HepG2 (cell line): Measurements from ENCODE around the gene SPINK4. TPM values are rescaled to one million over a fixed set of nuclear protein-coding genes. Genes with fewer than 3 reads are reported as not detected.

Experiments
- ATAC-seq: fragments of 200-7000 bp; cut with Tn5 transposase; 3 replicates; pipeline ENCODE4 v1.9.1; 2020; ENCODE audit warnings: mild to moderate bottlenecking, moderate library complexity
- BruUV-seq: library from RNA; stranded (reverse); fragments of 400-500 nt; replicated peaks from 2 replicates; lab custom pipeline; 2021; lab: Mats Ljungman, UMichigan
- CTCF ChIA-PET: fragments of 300-600 bp; formaldehyde crosslinking; extraction: SDS; loops from one replicate; lab custom pipeline; 2021; ENCODE audit warnings: low total read pairs, inconsistent platforms, low intra/inter-chr PET ratio; lab: Yijun Ruan, JAX
- POLR2A ChIA-PET: fragments of 350-600 bp; sonication (Branson Sonifier 250); formaldehyde crosslinking; loops from one replicate; lab custom pipeline; 2020; ENCODE audit warnings: antibody characterized with exemption, inconsistent platforms; lab: Yijun Ruan, JAX
- DNase-seq: peaks from one replicate; pipeline ENCODE4 v3.0.0-alpha.2; 2015; ENCODE audit warnings: low spot score
- FAIRE-seq: peaks from 3 replicates; lab custom pipeline; 2011; peaks lifted over from hg19 to GRCh38; lab: Jason Lieb, UNC
- H2AFZ ChIP-seq: one replicate; pipeline ENCODE4 v1.6.1; 2011; ENCODE audit warnings: low read length, inconsistent platforms
- H3K27ac ChIP-seq: fragments of 300-600 bp; 3 replicates; pipeline ENCODE4 v1.8.0; 2011; ENCODE audit warnings: mixed run types, mild to moderate bottlenecking, mixed read lengths, low read length, inconsistent platforms; ENCODE audit not compliant: insufficient read depth; ENCODE audit errors: extremely low read length
- H3K27me3 ChIP-seq, 2 experiments: fragments of 200-600 bp in 1 of 2; 2 replicates in 1 of 2; 3 replicates in 1 of 2; pipeline versions ENCODE4 v1.6.0 to v1.8.0; 2011; ENCODE audit warnings: low read length in 2 of 2, mild to moderate bottlenecking in 2 of 2, moderate library complexity in 2 of 2, inconsistent platforms in 1 of 2; ENCODE audit not compliant: insufficient read depth in 2 of 2, control insufficient read depth in 1 of 2
- H3K36me3 ChIP-seq, 2 experiments: fragments of 200-600 bp in 1 of 2; replicated peaks in 1 of 2; 2 replicates in 1 of 2; 3 replicates in 1 of 2; pipeline versions ENCODE4 v1.5.1 to v1.8.0; 2011; ENCODE audit warnings: low read length in 2 of 2, inconsistent platforms in 1 of 2; ENCODE audit not compliant: insufficient read depth in 2 of 2, control insufficient read depth in 1 of 2
- H3K4me1 ChIP-seq: 2 replicates; pipeline ENCODE4 v1.5.1; 2012; ENCODE audit warnings: low read length, inconsistent platforms; ENCODE audit not compliant: insufficient read depth
- H3K4me2 ChIP-seq: 2 replicates; pipeline ENCODE4 v1.6.0; 2011; ENCODE audit warnings: low read depth, low read length, inconsistent platforms
- H3K4me3 ChIP-seq, 3 experiments: fragments of 200-600 bp in 1 of 3; sonication (generic), shearing (Covaris generic) in 1 of 3; replicated peaks in 1 of 3; 2 replicates each; pipeline ENCODE4 v1.5.1; 2011 to 2016; ENCODE audit warnings: low read length in 3 of 3, inconsistent platforms in 2 of 3, low read depth in 2 of 3, mild to moderate bottlenecking in 2 of 3, control low read depth in 1 of 3, mixed read lengths in 1 of 3; ENCODE audit not compliant: insufficient read depth in 1 of 3
- H3K79me2 ChIP-seq: one replicate; pipeline ENCODE4 v1.6.1; 2011; ENCODE audit warnings: low read length, inconsistent platforms; ENCODE audit not compliant: insufficient read depth
- H3K9ac ChIP-seq: 2 replicates; pipeline ENCODE4 v1.6.0; 2011; ENCODE audit warnings: mild to moderate bottlenecking, low read depth, low read length, inconsistent platforms; ENCODE audit not compliant: insufficient read depth
- H3K9me3 ChIP-seq: 2 replicates; pipeline ENCODE4 v1.5.1; 2012; ENCODE audit warnings: mild to moderate bottlenecking, low read length
- H4K20me1 ChIP-seq: 2 replicates; pipeline ENCODE4 v1.6.0; 2011; ENCODE audit warnings: inconsistent platforms, mild to moderate bottlenecking, low read length, moderate library complexity; ENCODE audit not compliant: insufficient read depth
- GLI4 ChIP-seq: sonication (generic); formaldehyde crosslinking; IDR thresholded peaks from 2 replicates; pipeline ENCODE4 v1.5.1; 2020; ENCODE audit warnings: missing genetic modification reagents, mild to moderate bottlenecking, moderate library complexity, borderline replicate concordance
- HDAC6 ChIP-seq: fragments of 200-600 bp; sonication (generic); IDR thresholded peaks from 2 replicates; pipeline ENCODE4 v1.7.0; 2017; ENCODE audit warnings: mild to moderate bottlenecking, antibody characterized with exemption, low read length, low read depth
- MATR3 ChIP-seq: sonication (generic); formaldehyde crosslinking; IDR thresholded peaks from 2 replicates; pipeline ENCODE4 v1.4.0; 2020; ENCODE audit warnings: missing genetic modification reagents
- MED13 ChIP-seq: sonication (generic); formaldehyde crosslinking; IDR thresholded peaks from 2 replicates; pipeline ENCODE4 v1.5.0; 2020; ENCODE audit warnings: missing genetic modification reagents
- POGZ ChIP-seq: sonication (generic); formaldehyde crosslinking; IDR thresholded peaks from 2 replicates; pipeline ENCODE4 v1.4.0; 2020; ENCODE audit warnings: mild to moderate bottlenecking, missing genetic modification reagents
- RBAK ChIP-seq: sonication (generic); formaldehyde crosslinking; IDR thresholded peaks from 2 replicates; pipeline ENCODE4 v1.5.1; 2020; ENCODE audit warnings: mild to moderate bottlenecking, missing genetic modification reagents
- REPIN1 ChIP-seq: sonication (generic); formaldehyde crosslinking; IDR thresholded peaks from 2 replicates; pipeline ENCODE4 v1.8.0; 2022; ENCODE audit warnings: missing genetic modification reagents, low read depth, mild to moderate bottlenecking, borderline replicate concordance
- SIN3A ChIP-seq: IDR thresholded peaks from 2 replicates; pipeline ENCODE4 v1.6.1; 2011; ENCODE audit warnings: low read depth, mild to moderate bottlenecking, control low read depth, low read length, borderline replicate concordance
- TRIM24 ChIP-seq: sonication (generic); formaldehyde crosslinking; IDR thresholded peaks from 2 replicates; pipeline ENCODE4 v1.8.0; 2022; ENCODE audit warnings: mild to moderate bottlenecking, missing genetic modification reagents
- ZNF672 ChIP-seq: sonication (generic); formaldehyde crosslinking; IDR thresholded peaks from 2 replicates; pipeline ENCODE4 v1.8.1; 2022; ENCODE audit warnings: missing genetic modification reagents
- ZNF766 ChIP-seq: sonication (generic); formaldehyde crosslinking; IDR thresholded peaks from 2 replicates; pipeline ENCODE4 v1.5.0; 2020; ENCODE audit warnings: missing genetic modification reagents, borderline replicate concordance
- WGBS: methylation state at CpG from one replicate; pipeline ENCODE4 v1.1.6; 2017; ENCODE audit warnings: low lambda C conversion rate; 5-methylcytosine and 5-hydroxymethylcytosine counted together
- in situ Hi-C: cut with HindIII; loops from 2 replicates; pipeline ENCODE4 v1.10.0; 2017; ENCODE audit warnings: low pct_unique_long_range_greater_than_20kb; ENCODE audit not compliant: extremely low pct_ligation_motif_present
- intact Hi-C: fragments of 100-400 bp; cut with micrococcal nuclease; formaldehyde crosslinking; loops from one replicate; pipeline ENCODE4 v1.10.0; 2022; ENCODE audit not compliant: unreplicated experiment
- polyA plus RNA-seq, 8 experiments: library from polyadenylated mRNA; depleted of rRNA in 3 of 8; stranded (reverse) in 7 of 8; unstranded in 1 of 8; fragments of >200 nt; fragmentation: Illumina TruSeq in 4 of 8; extraction: Trizol in 4 of 8; gene quantifications; 2 replicates each; pipeline versions ENCODE4 v1.2.1 to v1.2.3, GENCODE V29; 2011 to 2016; ENCODE audit warnings: low read depth in 4 of 8, missing spikeins in 1 of 8, mixed read lengths in 1 of 8; ENCODE audit not compliant: insufficient read depth in 1 of 8
- total RNA-seq, 5 experiments: library from RNA; depleted of rRNA; stranded (reverse); fragments of >200 nt; fragmentation: Illumina TruSeq; extraction: Trizol; gene quantifications; 2 replicates each; pipeline ENCODE4 v1.2.3, GENCODE V29; 2016; ENCODE audit warnings: low read depth in 1 of 5
- TF ChIP-seq, protein P1 (sequence below): sonication (generic); formaldehyde crosslinking; IDR thresholded peaks from 2 replicates; pipeline ENCODE4 v1.8.1; 2022; ENCODE audit warnings: low read depth, mild to moderate bottlenecking, missing genetic modification reagents
- TF ChIP-seq, protein P2 (sequence below): sonication (generic); formaldehyde crosslinking; IDR thresholded peaks from 2 replicates; pipeline ENCODE4 v1.5.0; 2020; ENCODE audit warnings: missing genetic modification reagents
- TF ChIP-seq, protein P3 (sequence below): sonication (generic); formaldehyde crosslinking; IDR thresholded peaks from 2 replicates; pipeline ENCODE4 v1.5.1; 2020; ENCODE audit warnings: mild to moderate bottlenecking, missing genetic modification reagents, moderate library complexity
- TF ChIP-seq, protein P4 (sequence below): sonication (generic); formaldehyde crosslinking; conservative IDR thresholded peaks from 2 replicates; pipeline ENCODE4 v1.8.1; 2023; ENCODE audit warnings: missing genetic modification reagents

The SPINK4 gene
- total and polyA plus RNA-seq, 2 of the 13 experiments (the other 11 are each of a cell fraction or from before 2014, with no cell fraction given) = 0.53 to 3.4 TPM

DNA sequence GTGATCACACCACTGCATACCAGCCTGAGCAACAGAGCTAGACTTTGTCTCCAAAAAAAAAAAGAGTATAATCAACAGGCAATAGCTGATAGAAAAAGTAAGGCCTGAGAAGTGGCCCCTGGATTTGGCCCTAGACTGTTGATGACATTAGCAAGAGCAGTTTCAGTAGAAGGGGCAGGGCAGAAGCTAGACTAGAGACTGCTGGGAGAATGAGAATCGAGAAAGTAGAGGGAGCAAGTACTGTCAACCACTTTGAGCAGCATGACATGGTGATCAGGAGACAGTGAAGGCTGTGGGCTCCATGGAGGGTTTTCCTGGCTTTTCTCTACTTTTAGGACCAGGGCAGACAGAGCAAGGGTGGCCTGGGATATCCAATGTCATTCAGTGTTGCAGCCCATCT, 37.9 kb upstream of the SPINK4 start:
- ATAC-seq (no peak), DNase-seq (no peak), FAIRE-seq (no peak)
- H3K27ac ChIP-seq = no peak overlapping the region
- H3K4me2 ChIP-seq = no peak overlapping the region
- H2AFZ ChIP-seq = no peak overlapping the region
- no peaks in the 10 kb centered on the region for H3K4me1 ChIP-seq
- POLR2A ChIA-PET = no interaction called here
- H3K36me3 ChIP-seq = no peaks in the 10 kb centered on the region
- no TSS peak for BruUV-seq
- H3K9ac ChIP-seq = no peak overlapping the region
- H4K20me1 ChIP-seq = no peaks in the 10 kb centered on the region
- no peaks in the 10 kb centered on the region for H3K79me2 ChIP-seq
- 7% methylated on average over 1 of the region's 1 CpG for WGBS
- no peaks in the 10 kb centered on the region for H3K9me3 ChIP-seq
- intact Hi-C loops (no loop called here), in situ Hi-C loops (no loop called here)
- no peak overlapping the region for H3K4me3 ChIP-seq
- H3K27me3 ChIP-seq = peaks cover 2 to 48% of the 10 kb centered on the region in 2 experiments; a peak in 4 of 5 replicates
- CTCF ChIA-PET = no interaction called here
- TF ChIP-seq ZNF766 (no peak), RBAK (CRISPR knock-in tag) (no peak), SIN3A (no peak), POGZ (no peak), HDAC6 (no peak), TRIM24 (CRISPR knock-in tag) (no peak), GLI4 (CRISPR knock-in tag) (no peak), REPIN1 (CRISPR knock-in tag) (no peak), MED13 (CRISPR knock-in tag) (no peak), ZNF672 (CRISPR knock-in tag) (no peak), MATR3 (CRISPR knock-in tag) (no peak)
- TF ChIP-seq, protein P1, sequence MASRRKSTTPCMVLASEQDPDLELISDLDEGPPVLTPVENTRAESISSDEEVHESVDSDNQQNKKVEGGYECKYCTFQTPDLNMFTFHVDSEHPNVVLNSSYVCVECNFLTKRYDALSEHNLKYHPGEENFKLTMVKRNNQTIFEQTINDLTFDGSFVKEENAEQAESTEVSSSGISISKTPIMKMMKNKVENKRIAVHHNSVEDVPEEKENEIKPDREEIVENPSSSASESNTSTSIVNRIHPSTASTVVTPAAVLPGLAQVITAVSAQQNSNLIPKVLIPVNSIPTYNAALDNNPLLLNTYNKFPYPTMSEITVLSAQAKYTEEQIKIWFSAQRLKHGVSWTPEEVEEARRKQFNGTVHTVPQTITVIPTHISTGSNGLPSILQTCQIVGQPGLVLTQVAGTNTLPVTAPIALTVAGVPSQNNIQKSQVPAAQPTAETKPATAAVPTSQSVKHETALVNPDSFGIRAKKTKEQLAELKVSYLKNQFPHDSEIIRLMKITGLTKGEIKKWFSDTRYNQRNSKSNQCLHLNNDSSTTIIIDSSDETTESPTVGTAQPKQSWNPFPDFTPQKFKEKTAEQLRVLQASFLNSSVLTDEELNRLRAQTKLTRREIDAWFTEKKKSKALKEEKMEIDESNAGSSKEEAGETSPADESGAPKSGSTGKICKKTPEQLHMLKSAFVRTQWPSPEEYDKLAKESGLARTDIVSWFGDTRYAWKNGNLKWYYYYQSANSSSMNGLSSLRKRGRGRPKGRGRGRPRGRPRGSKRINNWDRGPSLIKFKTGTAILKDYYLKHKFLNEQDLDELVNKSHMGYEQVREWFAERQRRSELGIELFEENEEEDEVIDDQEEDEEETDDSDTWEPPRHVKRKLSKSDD (CRISPR knock-in tag) = no peak
- TF ChIP-seq, protein P2, sequence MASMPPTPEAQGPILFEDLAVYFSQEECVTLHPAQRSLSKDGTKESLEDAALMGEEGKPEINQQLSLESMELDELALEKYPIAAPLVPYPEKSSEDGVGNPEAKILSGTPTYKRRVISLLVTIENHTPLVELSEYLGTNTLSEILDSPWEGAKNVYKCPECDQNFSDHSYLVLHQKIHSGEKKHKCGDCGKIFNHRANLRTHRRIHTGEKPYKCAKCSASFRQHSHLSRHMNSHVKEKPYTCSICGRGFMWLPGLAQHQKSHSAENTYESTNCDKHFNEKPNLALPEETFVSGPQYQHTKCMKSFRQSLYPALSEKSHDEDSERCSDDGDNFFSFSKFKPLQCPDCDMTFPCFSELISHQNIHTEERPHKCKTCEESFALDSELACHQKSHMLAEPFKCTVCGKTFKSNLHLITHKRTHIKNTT (CRISPR knock-in tag) = no peak
- TF ChIP-seq, protein P3, sequence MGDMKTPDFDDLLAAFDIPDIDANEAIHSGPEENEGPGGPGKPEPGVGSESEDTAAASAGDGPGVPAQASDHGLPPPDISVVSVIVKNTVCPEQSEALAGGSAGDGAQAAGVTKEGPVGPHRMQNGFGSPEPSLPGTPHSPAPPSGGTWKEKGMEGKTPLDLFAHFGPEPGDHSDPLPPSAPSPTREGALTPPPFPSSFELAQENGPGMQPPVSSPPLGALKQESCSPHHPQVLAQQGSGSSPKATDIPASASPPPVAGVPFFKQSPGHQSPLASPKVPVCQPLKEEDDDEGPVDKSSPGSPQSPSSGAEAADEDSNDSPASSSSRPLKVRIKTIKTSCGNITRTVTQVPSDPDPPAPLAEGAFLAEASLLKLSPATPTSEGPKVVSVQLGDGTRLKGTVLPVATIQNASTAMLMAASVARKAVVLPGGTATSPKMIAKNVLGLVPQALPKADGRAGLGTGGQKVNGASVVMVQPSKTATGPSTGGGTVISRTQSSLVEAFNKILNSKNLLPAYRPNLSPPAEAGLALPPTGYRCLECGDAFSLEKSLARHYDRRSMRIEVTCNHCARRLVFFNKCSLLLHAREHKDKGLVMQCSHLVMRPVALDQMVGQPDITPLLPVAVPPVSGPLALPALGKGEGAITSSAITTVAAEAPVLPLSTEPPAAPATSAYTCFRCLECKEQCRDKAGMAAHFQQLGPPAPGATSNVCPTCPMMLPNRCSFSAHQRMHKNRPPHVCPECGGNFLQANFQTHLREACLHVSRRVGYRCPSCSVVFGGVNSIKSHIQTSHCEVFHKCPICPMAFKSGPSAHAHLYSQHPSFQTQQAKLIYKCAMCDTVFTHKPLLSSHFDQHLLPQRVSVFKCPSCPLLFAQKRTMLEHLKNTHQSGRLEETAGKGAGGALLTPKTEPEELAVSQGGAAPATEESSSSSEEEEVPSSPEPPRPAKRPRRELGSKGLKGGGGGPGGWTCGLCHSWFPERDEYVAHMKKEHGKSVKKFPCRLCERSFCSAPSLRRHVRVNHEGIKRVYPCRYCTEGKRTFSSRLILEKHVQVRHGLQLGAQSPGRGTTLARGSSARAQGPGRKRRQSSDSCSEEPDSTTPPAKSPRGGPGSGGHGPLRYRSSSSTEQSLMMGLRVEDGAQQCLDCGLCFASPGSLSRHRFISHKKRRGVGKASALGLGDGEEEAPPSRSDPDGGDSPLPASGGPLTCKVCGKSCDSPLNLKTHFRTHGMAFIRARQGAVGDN (CRISPR knock-in tag) = no peak
- TF ChIP-seq, protein P4, sequence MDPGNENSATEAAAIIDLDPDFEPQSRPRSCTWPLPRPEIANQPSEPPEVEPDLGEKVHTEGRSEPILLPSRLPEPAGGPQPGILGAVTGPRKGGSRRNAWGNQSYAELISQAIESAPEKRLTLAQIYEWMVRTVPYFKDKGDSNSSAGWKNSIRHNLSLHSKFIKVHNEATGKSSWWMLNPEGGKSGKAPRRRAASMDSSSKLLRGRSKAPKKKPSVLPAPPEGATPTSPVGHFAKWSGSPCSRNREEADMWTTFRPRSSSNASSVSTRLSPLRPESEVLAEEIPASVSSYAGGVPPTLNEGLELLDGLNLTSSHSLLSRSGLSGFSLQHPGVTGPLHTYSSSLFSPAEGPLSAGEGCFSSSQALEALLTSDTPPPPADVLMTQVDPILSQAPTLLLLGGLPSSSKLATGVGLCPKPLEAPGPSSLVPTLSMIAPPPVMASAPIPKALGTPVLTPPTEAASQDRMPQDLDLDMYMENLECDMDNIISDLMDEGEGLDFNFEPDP (CRISPR knock-in tag) = no peak
